UCSD-AML1 (cell line): ENCODE results near the gene CKMT1A.
"Not testable (repeated sequence)": the region's sequence is repeated elsewhere in the genome, so short reads cannot be mapped to it uniquely, and the experiment has no call there.

Experiments
- DNase-seq: peaks from one replicate; lab custom pipeline; 2025; ENCODE audit not compliant: unreplicated experiment; lab: John Stamatoyannopoulos, UW

CKMT1A gene

GRCh38 chr15:43693148-43694022, at the start of gene CKMT1A:
Gene CKMT1A, plus strand, starts transcription at chr15:43693859. Its CDS starts 192 bp downstream, at chr15:43694051.
- DNase-seq: not testable (repeated sequence)

- no peak for DNase-seq
Observed at GRCh38 chr15:43648649-43649429, 44.8 kb upstream of the CKMT1A start, which contains the start of gene CATSPER2. Gene CATSPER2, minus strand, starts transcription at chr15:43648844. Its CDS starts 783 bp downstream, at chr15:43648061.

- DNase-seq: not testable (repeated sequence)
Observed at GRCh38 chr15:43649430-43649926, 44.2 kb upstream of the CKMT1A start.

GRCh38 chr15:43659727-43660126, 33.9 kb upstream of the CKMT1A start:
- DNase-seq: not testable (repeated sequence)

GRCh38 chr15:43662293-43662692, 31.4 kb upstream of the CKMT1A start:
- not testable (repeated sequence) for DNase-seq

- not testable (repeated sequence) for DNase-seq
Observed at GRCh38 chr15:43663333-43663732, 30.3 kb upstream of the CKMT1A start.

- not testable (repeated sequence) for DNase-seq
Observed at GRCh38 chr15:43666177-43666576, 27.5 kb upstream of the CKMT1A start.

GRCh38 chr15:43674175-43674574, 19.5 kb upstream of the CKMT1A start:
- not testable (repeated sequence) for DNase-seq

GRCh38 chr15:43689604-43690301, 3.9 kb upstream of the CKMT1A start:
- not testable (repeated sequence) for DNase-seq

GRCh38 chr15:43692679-43693078, 980 bp upstream of the CKMT1A start:
- not testable (repeated sequence) for DNase-seq

GRCh38 chr15:43702174-43702573, 8.5 kb downstream of the CKMT1A start:
- DNase-seq: no peak

- no peak for DNase-seq
Observed at GRCh38 chr15:43702701-43703424, 9.2 kb downstream of the CKMT1A start.

GRCh38 chr15:43710431-43711131, 16.9 kb downstream of the CKMT1A start:
- not testable (repeated sequence) for DNase-seq

- DNase-seq: no peak
Observed at GRCh38 chr15:43723151-43723550, 29.5 kb downstream of the CKMT1A start.

- not testable (repeated sequence) for DNase-seq
Observed at GRCh38 chr15:43726306-43726705, 32.6 kb downstream of the CKMT1A start.

- DNase-seq: not testable (repeated sequence)
Observed at GRCh38 chr15:43728053-43728725, 34.5 kb downstream of the CKMT1A start.

GRCh38 chr15:43735416-43735815, 41.8 kb downstream of the CKMT1A start:
- no peak for DNase-seq

GRCh38 chr15:43746245-43746902, 52.7 kb downstream of the CKMT1A start, which contains the start of gene PDIA3:
Gene PDIA3, plus strand, starts transcription at chr15:43746438. Its CDS starts 102 bp downstream, at chr15:43746540.
- peak; percentile 93 for DNase-seq
